GM12878 (cell line): Measurements from ENCODE around the gene UVSSA. TPM values are rescaled to one million over a fixed set of nuclear protein-coding genes. Genes with fewer than 3 reads are reported as not detected.

Source experiments
- ATF3 ChIP-seq: IDR thresholded peaks from 2 replicates; pipeline ENCODE4 v1.6.1; 2011; ENCODE audit warnings: low read depth, mild to moderate bottlenecking, low read length, moderate library complexity, borderline replicate concordance; ENCODE audit errors: extremely low read depth
- BHLHE40 ChIP-seq, 2 experiments: fragments of 450-650 bp in 1 of 2; IDR thresholded peaks; 2 replicates each; pipeline ENCODE4 v1.6.1; 2011 to 2017; ENCODE audit warnings: low read depth in 2 of 2, borderline replicate concordance in 1 of 2, improper control_type of control experiment in 1 of 2, low read length in 1 of 2, mild to moderate bottlenecking in 1 of 2
- CBX3 ChIP-seq: fragments of 200-600 bp; sonication (generic); IDR thresholded peaks from 2 replicates; pipeline ENCODE4 v1.6.1; 2016; ENCODE audit warnings: low read depth, borderline replicate concordance
- CHD2 ChIP-seq: IDR thresholded peaks from 2 replicates; pipeline ENCODE4 v1.6.1; 2011; ENCODE audit warnings: low read depth, low read length, improper control_type of control experiment, borderline replicate concordance
- E2F4 ChIP-seq: IDR thresholded peaks from 2 replicates; pipeline ENCODE4 v1.6.1; 2012; ENCODE audit warnings: low read depth, low read length, improper control_type of control experiment
- EGR1 ChIP-seq, 2 experiments: IDR thresholded peaks; 1 replicate in 1 of 2; 2 replicates in 1 of 2; pipeline ENCODE4 v1.6.1; 2011 to 2012; ENCODE audit warnings: low read depth in 2 of 2, low read length in 2 of 2, borderline replicate concordance in 1 of 2, mild to moderate bottlenecking in 1 of 2, moderate library complexity in 1 of 2
- ELK1 ChIP-seq: IDR thresholded peaks from 2 replicates; pipeline ENCODE4 v1.6.1; 2012; ENCODE audit warnings: low read depth, low read length, improper control_type of control experiment
- GATAD2B ChIP-seq: fragments of 450-650 bp; conservative IDR thresholded peaks from 2 replicates; pipeline ENCODE4 v1.6.1; 2017; ENCODE audit warnings: low read depth, mild to moderate bottlenecking, moderate library complexity
- HDGF ChIP-seq: fragments of 450-650 bp; IDR thresholded peaks from 2 replicates; pipeline ENCODE4 v1.6.1; 2016; ENCODE audit warnings: antibody characterized with exemption
- MXI1 ChIP-seq: fragments of 150-350 bp; IDR thresholded peaks from 2 replicates; pipeline ENCODE4 v1.6.1; 2011; ENCODE audit warnings: low read depth, mild to moderate bottlenecking, inconsistent platforms, low read length, improper control_type of control experiment
- POLR2A ChIP-seq: IDR thresholded peaks from 2 replicates; pipeline ENCODE4 v1.6.1; 2011; ENCODE audit warnings: low read depth, mild to moderate bottlenecking, low read length
- RAD21 ChIP-seq: IDR thresholded peaks from 2 replicates; pipeline ENCODE4 v1.6.1; 2011; ENCODE audit warnings: mild to moderate bottlenecking, low read depth, low read length, moderate library complexity; ENCODE audit not compliant: insufficient read depth
- SP1 ChIP-seq: IDR thresholded peaks from one replicate; pipeline ENCODE4 v1.6.1; 2011; ENCODE audit warnings: low read depth, low read length
- SUPT20H ChIP-seq: IDR thresholded peaks from 2 replicates; pipeline ENCODE4 v1.6.1; 2011; ENCODE audit warnings: low read depth, mild to moderate bottlenecking, low read length, moderate library complexity, borderline replicate concordance; ENCODE audit not compliant: control insufficient read depth
- ZBTB40 ChIP-seq: fragments of 450-650 bp; IDR thresholded peaks from 2 replicates; pipeline ENCODE4 v1.6.1; 2016; ENCODE audit warnings: mild to moderate bottlenecking, moderate library complexity, borderline replicate concordance
- ZNF687 ChIP-seq: fragments of 450-650 bp; IDR thresholded peaks from 2 replicates; pipeline ENCODE4 v1.6.1; 2017; ENCODE audit warnings: mild to moderate bottlenecking, moderate library complexity
- polyA plus RNA-seq, 11 experiments: library from polyadenylated mRNA; depleted of rRNA in 4 of 11; unstranded in 6 of 11; stranded (reverse) in 5 of 11; fragments of >200 nt; fragmentation: Nextera tagmentation in 4 of 11; fragmentation: Illumina TruSeq in 1 of 11; extraction: Ambion mirVana in 4 of 11; extraction: Trizol in 1 of 11; gene quantifications; 1 replicate in 1 of 11; 2 replicates in 10 of 11; pipeline versions ENCODE4 v1.2.1 to v1.2.3, GENCODE V29; 2011 to 2016; ENCODE audit warnings: inconsistent platforms in 2 of 11, missing spikeins in 2 of 11, low read depth in 1 of 11
- total RNA-seq, 4 experiments: library from RNA; depleted of rRNA in 3 of 4; stranded (reverse); fragments of >200 nt in 3 of 4; fragmentation: Illumina TruSeq in 1 of 4; extraction: Trizol in 1 of 4; gene quantifications; 2 replicates each; pipeline versions ENCODE4 v1.2.1 to v1.2.3, GENCODE V29; 2013 to 2021

Gene UVSSA
- total and polyA plus RNA-seq, 10 of the 15 experiments (the other 5 are each of a cell fraction or from before 2014, with no cell fraction given) = 0.34 to 16.8 (median 3.6) TPM

GRCh38 chr4:1309261-1310010 lies 37.6 kb upstream of the UVSSA start (continued):
- TF ChIP-seq SP1 (no peak), CBX3 (no peak), ZNF687 (no peak), POLR2A (peak; percentile 55), BHLHE40 (IDR thresholded peaks at IDR 0.05; ENCODE audit: borderline replicate concordance in 1 of 2, low read depth in 2 of 2, low read length in 1 of 2) (peak; percentile 90 to 92), ELK1 (0 out of 2 replicates have a peak, but pooled peaks have one; percentile 21), E2F4 (no peak), EGR1 (IDR thresholded peaks at IDR 0.05; ENCODE audit: borderline replicate concordance in 1 of 2, low read depth in 2 of 2, low read length in 2 of 2) (0 out of 3 replicates have a peak, but pooled peaks of 1 of the 2 experiments have one; percentile 4), MXI1 (no peak), SUPT20H (no peak), CHD2 (no peak), HDGF (no peak), RAD21 (no peak), GATAD2B (no peak), ATF3 (peak; percentile 56; the same call in 1 of the 2 replicates), ZBTB40 (peak; percentile 53; the same call in 1 of the 2 replicates)
